A204.1 (cell line): ENCODE measurements around the gene GMDS.

Experiments
- FAIRE-seq: peaks from 2 replicates; lab custom pipeline; 2012; peaks lifted over from hg19 to GRCh38; lab: Jason Lieb, UNC

Gene GMDS

GRCh38 chr6:1895721-1896120, 349.7 kb downstream of the GMDS start:
- no peak for FAIRE-seq

- no peak for FAIRE-seq
These were observed 350.5 kb downstream of the GMDS start for GRCh38 chr6:1894954-1895353.

GRCh38 chr6:1893470-1894130, 351.8 kb downstream of the GMDS start:
- FAIRE-seq: no peak

GRCh38 chr6:1892716-1893115, 352.7 kb downstream of the GMDS start:
- no peak for FAIRE-seq

GRCh38 chr6:1890987-1891386, 354.4 kb downstream of the GMDS start:
- FAIRE-seq: no peak

DNA sequence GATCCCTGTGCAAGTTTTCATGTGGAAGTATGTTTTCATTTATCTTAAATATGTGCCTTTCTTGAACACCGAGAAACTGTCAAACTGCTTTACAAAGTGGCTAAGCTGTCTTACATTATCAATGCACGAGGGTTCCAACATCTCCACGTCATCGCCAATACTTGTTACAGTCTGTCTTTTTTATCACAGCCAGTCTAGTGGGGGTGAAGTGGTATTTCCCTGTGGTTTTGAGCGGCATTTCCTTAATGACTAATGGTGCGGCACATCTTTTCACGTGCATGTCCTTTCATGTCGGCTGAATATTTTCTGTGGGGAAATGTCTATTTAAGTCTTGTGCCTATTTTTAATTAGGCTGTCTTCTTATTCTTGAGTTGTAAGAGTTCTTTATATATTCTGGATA, 355.3 kb downstream of the GMDS start:
- FAIRE-seq: no peak

DNA sequence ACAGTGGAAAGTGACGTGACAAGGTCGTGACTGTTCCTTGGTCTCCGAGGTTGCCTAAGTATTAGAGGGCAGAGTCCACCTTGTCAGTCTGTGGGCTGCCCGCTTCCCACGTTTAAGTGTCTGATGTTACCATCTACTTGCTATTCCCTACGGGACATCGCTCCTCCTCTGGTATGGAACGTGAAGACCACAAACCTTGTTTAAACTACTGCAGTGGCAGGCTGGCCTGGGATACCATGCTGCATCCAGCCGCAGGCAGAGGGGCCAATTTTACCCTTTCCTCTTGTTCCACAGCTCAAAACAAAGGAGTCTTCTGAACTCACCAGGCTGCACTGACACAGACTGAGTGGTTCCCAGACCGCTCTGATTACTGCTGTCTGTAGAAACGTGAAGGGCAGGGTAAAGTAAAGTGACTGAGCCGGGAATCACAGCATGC, 359.8 kb downstream of the GMDS start:
- FAIRE-seq: no peak

GRCh38 chr6:1884313-1884712, 361.1 kb downstream of the GMDS start:
- FAIRE-seq: peak; percentile 53

DNA sequence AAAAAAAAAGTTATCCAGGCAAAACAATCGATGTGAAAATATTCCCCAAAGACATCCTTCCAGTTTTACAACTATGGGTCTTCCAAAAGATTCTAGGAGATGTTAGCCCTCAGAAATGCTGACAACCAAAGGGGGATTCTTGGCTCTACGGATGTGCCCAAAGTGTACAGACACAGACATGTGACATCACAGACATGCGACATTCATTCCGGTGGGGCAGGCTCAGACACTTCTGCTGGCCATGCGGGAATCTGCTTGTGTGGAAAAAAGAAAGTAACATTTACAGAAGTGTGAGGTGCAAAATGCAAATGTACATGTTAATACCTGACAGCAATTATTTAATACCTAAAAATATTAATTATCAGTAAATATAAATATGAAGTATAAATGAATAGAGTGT, 367.1 kb downstream of the GMDS start:
- FAIRE-seq: no peak

DNA sequence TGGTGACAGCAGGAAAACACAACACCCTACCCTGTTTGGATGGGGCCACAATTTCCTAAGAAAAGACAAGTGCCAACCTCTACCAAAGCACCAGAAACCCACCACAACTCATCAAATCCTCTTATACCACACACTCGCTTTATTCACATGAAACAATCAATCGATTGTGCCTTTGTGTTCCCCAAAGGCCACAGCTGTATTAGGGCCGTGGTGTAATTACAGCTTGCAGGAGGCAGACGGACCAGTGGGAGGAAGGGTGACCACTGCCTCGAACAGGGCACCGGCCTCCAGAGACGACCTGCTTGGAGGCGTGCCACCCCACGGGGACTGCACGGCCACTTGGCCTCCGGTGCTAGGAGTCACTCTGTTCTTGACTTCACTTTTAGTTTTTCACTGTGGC, 371.6 kb downstream of the GMDS start:
- FAIRE-seq: no peak

DNA sequence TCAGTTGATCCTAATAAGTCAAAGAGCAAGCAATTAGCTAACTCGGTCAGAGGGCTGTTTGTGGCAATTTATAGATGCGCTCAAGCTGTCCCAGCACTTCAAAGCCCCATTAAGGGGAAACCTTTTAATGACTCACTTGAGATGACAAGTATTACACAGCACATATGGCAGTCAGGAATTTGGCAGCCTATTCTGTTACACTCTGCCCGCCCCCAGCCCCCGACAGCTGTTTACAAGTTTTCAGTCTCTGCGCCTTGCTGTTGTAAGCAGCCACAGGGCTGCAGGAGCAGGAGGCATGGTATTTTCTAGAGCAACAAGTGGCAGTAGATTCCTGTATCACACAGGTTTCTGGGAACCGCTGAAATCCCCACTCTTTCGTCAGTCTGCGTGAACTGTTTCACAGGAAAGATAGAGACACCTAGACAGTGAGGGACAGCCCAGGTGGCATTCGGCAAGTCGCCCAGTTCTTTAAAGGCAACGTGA, 372.7 kb downstream of the GMDS start:
- no peak for FAIRE-seq

DNA sequence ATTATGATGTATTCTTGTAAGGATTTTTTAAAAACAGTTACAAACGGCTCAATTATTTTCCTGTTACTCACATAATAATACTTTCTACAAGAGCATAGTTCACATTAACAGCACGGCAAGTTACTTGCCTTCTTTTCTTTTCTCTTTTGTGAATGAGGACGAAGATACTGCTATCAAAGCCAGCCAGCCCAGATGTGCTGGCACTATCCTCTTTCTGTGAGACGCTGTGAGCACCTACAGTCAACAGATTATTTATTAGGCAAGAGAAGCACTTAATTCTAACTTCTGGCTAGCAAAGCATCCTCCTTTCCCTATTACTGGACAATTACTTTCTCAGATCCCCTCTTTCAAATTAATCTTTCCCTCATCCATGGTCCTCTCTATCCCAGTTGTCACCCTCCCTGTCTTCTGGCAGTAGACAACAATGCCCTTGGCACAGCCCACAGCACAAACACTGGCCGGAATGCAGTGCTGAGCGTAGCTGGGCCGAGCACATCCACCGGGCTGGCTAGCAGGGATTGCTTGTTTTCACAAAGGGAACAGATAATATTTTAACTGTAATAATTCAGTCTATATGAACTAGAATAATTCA, 373.6 kb downstream of the GMDS start:
- FAIRE-seq: no peak

GRCh38 chr6:1870932-1871331, 374.5 kb downstream of the GMDS start:
- no peak for FAIRE-seq

DNA sequence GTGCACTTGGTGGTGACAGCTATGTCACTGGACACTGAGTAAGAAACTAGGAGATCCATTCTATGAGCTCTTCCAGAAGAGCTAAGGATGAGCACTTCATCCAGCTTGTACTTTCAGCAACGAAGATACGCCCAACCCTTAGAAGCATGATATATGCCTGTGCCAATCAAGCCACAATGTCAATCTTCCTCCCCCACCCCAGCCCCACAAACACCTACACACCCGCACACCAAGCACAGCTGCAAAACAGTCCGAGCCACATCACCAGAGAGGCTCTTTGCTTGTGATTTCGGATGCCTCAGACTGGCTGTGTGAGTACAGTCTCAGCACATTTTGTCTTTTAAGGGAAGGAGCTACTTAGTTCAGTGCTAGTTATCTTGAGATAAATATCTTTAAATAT, 375.2 kb downstream of the GMDS start:
- no peak for FAIRE-seq

DNA sequence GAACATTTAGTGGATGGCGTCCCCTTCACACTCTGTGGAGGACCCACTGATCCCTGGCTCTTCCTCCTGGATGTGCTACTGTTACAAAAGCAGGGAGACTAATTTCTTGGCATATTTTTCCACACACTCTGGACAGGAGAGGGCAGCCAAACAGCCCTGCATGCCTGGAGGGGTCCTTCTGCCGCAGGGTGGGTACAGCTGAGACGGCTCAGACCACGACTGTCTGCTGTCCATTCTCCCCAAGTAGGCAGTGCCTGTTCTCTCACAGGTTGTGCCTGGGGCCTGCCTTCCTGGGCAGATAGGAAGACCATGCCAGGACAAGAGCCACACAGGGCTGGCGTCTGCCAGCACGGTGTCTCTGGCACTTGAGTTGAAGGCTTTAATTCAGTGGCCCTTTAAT, 375.6 kb downstream of the GMDS start:
- FAIRE-seq: no peak

GRCh38 chr6:1869308-1869707, 376.1 kb downstream of the GMDS start:
- FAIRE-seq: no peak

- no peak for FAIRE-seq
These were observed 376.7 kb downstream of the GMDS start for GRCh38 chr6:1868561-1869261.

- peak; percentile 80 for FAIRE-seq
These were observed 378.2 kb downstream of the GMDS start for GRCh38 chr6:1867197-1867596.

DNA sequence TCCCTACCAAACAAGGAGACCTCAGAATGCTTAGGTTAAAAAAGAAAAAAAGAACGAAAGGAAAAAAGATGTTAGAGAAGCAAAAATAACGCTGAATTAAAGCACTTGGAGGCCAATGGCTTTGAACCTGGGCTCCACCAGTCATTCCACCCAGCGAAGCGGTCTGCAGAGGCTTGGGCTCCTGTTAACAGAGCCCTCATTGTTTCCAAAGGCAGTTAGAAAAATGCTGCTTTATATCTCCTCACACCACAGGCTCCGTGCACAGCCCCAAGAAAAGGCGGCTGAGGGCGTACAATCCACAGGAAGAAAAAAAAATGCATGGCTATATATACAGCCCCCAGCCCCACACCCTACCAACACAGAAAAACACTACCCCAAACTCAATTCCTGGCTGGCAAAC, 379.8 kb downstream of the GMDS start:
- FAIRE-seq: no peak

DNA sequence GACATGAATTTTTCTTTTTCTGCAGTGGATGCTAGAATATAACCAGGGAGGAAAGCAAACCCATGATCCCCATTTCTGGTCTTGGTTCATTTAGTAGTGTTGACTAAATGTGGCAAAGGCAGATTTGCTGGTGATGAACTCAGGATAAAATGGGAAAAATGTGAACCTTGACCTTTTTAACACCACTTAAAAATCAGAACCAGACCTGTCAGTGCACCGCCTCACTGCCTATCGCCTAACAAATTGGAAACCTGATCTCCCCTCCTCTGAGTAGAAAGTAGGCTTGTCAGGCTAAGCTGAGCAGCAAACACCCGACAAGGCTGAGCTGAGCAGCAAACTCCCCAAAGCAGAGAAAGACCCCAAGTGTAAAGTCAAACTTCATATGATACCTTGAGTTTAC, 380.9 kb downstream of the GMDS start:
- FAIRE-seq: no peak

DNA sequence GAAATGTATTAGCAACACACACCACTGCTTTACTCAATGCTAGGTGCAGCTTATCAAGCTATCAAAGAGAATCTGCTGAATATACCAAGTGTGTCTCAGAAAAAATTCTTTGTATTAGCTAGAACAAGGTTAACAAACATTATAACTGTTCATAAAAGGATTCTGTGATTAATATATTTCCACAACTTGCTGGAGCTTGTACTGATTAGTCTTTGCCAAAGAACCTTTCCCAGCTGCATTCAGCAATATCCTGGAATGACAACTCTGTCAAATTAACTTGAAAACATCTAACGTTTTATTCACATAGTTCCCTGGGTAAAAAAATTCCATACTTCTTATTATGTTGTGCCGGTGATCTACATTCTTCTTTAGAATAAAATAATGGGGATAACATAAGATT, 383.0 kb downstream of the GMDS start:
- FAIRE-seq: peak; percentile 83

GRCh38 chr6:1860756-1861348, 384.6 kb downstream of the GMDS start:
- FAIRE-seq: no peak

DNA sequence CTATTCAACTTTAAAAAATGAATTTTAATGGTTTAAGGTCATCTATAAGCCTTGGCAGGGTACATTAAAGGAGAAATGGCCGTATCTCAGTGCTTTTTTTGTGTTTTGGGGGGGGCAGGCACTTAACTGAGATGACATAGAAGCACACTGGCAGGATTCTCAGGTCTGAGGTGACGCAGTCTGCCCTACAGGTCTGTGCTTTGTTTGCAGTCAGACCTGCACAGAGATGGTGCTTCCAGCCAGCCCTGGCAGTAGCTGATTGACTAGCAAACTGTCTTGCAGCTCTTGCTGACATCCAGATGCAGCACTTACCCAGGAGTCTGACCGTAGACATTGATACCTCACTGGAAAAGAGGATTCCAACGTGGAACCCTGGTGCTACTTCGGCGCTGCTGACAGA, 386.5 kb downstream of the GMDS start:
- no peak for FAIRE-seq
